SU-DHL-6 (cell line): Measurements from ENCODE around the gene TGFB1.

Source experiments
- EZH2phosphoT487 ChIP-seq: fragments of 200-600 bp; sonication (generic), shearing (Covaris generic); conservative IDR thresholded peaks from 2 replicates; pipeline ENCODE4 v1.6.1; 2018; ENCODE audit warnings: mild to moderate bottlenecking, antibody characterized with exemption, low read length, moderate library complexity, mixed read lengths
- TF ChIP-seq, protein P1 (sequence below): fragments of 200-600 bp; sonication (generic); IDR thresholded peaks from one replicate; pipeline ENCODE4 v1.5.1; 2017; ENCODE audit warnings: antibody characterized with exemption, mild to moderate bottlenecking, low read length, moderate library complexity; ENCODE audit not compliant: insufficient read depth, poor library complexity, severe bottlenecking

DNA sequence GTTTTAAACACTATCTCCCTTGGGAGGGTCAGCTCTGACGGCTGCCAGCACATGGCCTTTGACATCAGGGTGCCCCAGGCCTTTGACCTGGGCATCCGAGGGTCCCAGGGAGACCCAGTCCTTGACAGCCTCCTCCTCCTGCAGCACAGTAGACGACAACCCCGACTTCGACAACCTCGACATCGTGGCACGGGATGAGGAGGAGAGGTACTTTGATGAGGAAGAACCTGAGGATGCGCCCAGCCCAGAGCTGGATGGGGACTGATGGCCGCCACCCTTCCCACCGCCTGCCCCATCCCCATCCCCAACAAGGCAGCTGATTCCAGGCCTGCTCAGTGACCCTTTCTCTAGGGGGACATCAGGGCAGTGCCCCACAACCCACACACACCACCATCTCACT, 31.3 kb downstream of the TGFB1 start:
- TF ChIP-seq, protein P1, sequence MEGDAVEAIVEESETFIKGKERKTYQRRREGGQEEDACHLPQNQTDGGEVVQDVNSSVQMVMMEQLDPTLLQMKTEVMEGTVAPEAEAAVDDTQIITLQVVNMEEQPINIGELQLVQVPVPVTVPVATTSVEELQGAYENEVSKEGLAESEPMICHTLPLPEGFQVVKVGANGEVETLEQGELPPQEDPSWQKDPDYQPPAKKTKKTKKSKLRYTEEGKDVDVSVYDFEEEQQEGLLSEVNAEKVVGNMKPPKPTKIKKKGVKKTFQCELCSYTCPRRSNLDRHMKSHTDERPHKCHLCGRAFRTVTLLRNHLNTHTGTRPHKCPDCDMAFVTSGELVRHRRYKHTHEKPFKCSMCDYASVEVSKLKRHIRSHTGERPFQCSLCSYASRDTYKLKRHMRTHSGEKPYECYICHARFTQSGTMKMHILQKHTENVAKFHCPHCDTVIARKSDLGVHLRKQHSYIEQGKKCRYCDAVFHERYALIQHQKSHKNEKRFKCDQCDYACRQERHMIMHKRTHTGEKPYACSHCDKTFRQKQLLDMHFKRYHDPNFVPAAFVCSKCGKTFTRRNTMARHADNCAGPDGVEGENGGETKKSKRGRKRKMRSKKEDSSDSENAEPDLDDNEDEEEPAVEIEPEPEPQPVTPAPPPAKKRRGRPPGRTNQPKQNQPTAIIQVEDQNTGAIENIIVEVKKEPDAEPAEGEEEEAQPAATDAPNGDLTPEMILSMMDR, result no peak
- no peak for TF ChIP-seq EZH2phosphoT487
